HG03060 (cell line): ENCODE measurements around the gene SIRT6.
"Not testable (repeated sequence)": the region's sequence is repeated elsewhere in the genome, so short reads cannot be mapped to it uniquely, and the experiment has no call there.

Experiments
- ATAC-seq: cut with Tn5 transposase; IDR thresholded peaks from one replicate; pipeline ENCODE4 v1.9.1; 2021; ENCODE audit warnings: low read depth, moderate number of reproducible peaks; ENCODE audit not compliant: unreplicated experiment

SIRT6 gene

DNA sequence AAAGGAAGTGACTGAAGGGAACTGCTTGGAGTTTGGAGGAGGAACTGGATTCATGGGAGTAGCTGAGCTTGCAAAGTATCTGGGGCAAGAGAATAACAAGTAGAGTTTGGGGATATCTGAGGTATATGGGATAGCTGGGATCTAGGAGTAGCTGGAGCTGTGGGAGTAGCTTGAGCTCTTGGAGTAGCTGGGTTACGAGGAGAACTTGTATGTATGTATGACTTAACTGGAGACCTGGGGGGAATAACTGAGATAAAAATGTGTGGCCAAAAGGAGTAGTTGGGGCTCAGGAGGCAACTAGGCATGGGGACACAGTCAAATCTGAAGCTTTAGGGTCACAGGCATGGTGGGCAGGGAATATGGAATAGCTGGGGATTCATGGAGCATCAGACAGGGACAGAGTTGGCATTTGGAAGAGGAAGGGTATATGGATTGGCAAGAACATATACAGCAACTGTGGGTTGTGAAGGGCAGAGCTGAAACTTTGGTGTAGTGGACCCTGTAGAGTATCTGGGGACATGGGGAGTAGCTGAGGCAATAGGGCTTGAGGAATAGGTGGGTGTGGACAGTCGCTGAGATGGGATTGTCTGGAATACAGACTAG is 18.7 kb upstream of the SIRT6 start:
- ATAC-seq: no peak

DNA sequence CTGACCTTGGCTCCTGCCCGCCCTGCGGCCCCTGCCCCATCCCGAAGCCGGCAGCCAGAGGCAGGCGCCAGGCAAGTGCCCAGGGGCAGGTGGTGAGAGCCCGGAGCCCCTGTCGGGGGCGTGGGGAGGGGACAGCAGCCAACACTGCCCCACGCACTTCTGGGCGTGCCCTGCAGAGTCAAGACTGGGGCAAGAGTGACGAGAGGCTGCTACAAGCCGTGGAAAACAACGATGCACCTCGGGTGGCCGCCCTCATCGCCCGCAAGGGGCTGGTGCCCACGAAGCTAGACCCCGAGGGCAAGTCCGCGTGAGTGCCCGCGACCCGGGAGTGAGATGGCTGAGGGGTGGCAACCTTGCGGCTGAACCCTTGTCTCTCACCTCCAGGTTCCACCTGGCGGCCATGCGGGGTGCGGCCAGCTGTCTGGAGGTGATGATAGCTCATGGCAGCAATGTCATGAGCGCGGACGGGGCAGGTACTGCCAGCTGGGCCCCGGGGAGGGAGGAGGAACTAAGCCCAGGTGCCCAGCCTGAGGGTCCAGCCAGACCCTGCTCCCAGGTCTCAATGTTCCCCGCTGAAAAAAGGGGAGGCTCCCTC is 17.4 kb upstream of the SIRT6 start:
- ATAC-seq: no peak

DNA sequence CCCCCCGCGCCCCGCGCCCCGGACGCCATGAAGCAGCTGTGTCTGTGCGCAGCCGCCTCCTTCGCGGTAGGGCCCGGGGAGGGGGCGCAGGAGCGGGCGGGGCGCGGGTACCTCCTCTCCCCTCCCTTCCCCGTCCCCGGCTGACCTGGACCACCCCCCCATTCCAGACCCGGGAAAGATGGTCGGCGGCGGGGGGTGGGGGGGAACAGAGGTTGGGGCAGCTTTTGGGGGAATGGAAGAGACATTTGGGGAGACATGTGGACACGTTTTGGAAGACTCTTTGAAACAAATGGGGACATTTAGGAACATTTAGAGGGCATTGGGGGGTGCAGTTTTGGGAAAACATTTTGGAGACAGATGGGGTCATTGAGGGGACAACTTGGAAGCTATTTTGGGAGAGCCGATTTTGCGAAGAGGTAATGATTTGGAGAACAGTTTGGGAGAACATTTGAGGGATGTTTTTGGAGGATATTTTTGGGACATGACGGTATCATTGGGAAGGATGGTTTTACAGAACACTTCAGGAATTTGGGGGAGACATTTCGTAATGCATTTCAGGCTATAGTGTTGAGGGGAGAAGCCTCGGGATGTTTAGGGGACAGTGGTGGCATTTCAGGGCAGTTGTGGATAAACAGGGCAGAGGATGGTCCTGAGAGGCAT is 16.2 kb upstream of the SIRT6 start:
- no peak for ATAC-seq

DNA sequence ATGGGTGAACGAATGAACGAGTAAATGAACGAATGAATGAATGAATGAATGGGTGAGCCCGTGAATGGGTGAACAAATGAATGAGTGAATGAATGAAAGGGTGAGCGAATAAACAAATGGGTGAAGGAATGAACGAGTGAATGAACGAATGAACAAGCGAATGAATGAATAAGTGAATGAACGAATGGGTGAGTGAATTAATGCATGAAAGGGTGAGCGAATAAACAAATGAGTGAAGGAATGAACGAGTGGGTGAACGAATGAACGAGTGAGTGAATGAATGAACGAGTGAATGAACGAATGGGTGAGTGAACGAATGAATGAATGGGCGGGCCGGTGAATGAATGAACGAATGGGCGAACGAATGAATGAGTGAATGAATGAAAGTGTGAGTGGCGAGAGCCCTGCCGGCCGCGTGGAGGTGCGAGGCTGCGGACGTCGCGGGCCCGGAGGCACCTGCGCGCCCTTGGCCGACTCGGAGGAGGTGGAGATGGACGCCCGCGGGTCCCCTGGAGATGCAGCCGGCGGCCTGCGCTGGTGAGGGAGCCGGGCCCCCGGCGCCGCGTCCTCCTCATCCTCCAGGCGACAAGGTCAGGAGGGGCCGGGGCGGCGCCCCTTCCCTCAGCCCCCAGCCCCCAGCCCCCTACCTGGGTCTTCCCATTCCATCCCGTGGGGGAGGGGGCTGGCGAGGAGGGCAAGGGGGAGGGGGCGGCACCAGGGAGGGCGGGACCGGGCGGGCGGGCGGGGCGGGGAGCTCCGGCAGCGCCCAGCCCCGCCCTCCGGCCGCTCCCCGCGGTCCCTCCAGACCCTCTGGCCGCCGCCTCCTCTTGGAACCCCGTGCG is 15.5 kb upstream of the SIRT6 start:
- ATAC-seq: no peak

DNA sequence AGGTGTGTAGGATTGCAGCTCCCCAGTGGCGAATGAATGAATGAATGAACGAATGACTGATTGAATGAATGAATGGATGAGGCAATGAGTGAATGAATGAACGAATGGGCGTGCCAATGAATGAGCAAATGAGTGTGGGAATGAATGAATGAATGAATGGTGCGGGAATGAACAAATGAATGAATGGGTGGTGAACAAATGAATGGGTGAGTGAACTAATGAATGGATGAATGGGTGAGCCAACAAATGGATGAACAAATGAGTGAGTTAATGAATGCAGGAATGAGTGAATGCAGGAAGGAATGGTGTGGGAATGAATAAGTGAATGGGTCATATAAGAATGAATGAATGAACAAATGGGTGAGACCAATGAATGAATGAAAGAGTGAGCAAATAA is 14.9 kb upstream of the SIRT6 start:
- no peak for ATAC-seq

DNA sequence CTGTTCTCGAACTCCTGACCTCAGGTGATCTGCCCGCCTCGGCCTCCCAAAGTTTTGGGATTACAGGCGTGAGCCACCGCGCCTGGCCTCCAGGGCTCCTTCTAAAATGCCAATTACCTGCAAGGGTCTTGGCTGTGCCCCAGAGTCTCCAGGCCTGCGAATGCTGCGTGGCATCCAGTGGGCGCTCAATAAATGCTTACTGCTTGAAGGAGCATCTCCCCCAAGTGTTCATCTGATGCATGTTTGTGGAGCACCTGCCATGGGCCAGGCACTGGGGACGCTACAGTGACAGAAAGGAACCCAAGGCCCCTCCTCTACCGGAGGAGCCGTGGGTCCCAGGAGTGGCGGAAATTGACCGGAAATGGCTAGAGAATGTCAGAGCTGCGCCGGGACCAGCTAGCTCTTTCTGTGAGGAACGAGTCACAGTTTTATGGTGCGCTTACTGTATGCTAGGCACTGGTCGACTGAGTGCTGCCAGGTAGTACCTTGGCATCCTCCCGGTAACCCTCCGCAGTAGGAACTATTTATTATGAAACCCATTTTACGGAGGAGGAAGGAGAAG is 14.3 kb upstream of the SIRT6 start:
- ATAC-seq: no peak

DNA sequence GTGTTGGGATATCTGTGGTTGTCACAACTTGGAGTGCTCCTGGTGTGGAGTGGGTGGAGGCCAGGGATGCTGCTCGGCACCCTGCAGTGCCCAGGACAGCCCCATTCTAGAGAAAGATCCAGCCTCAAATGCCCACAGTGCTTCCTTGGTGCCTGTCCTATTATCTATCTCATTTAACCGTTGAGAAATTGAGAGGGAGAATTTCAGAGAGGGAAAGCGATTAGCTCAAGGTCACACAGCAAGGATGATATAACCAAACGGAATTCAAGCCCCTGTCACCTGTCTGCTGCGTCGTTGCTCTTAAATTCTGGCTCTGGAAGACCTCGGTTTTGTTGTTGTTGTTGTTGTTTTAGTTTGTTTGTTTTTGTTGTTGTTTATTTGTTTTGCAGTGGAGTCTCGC is 13.6 kb upstream of the SIRT6 start:
- no peak for ATAC-seq

DNA sequence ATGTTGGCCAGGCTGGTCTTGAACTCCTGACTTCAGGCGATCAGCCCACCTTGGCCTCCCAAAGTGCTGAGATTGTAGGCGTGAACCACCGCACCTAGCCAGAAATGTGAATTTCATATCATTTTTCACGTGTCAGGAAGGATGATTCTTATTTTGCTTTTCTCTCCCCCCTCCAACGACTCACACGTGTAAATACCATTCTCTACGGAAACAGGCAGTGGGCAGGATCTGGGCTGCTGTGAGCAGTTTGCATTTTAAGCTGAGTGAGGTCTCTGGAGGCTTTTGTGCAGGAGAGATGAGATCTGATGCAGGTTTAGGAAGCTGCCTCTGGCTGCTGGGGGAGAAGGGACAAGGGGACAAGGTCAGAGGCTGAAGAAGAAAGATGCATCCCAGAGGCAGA is 12.0 kb upstream of the SIRT6 start:
- no peak for ATAC-seq

DNA sequence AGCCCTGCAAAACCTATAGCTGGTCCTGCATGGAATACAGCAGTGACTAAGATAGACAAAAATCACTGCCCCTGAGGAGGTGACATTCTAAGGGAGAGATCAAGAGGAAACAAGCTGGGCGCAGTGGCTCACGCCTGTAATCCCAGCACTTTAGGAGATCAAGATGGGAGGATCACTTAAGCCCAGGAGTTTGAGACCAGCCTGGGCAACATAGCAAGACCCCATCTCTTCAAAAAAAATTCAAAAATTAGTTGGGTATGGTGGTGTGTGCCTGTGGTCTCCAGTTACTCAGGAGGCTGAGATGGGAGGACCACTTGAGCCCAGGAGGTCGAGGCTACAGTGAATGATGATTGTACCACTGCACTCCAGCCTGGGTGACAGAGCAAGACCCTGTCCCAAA is 10.2 kb upstream of the SIRT6 start:
- not testable (repeated sequence) for ATAC-seq

DNA sequence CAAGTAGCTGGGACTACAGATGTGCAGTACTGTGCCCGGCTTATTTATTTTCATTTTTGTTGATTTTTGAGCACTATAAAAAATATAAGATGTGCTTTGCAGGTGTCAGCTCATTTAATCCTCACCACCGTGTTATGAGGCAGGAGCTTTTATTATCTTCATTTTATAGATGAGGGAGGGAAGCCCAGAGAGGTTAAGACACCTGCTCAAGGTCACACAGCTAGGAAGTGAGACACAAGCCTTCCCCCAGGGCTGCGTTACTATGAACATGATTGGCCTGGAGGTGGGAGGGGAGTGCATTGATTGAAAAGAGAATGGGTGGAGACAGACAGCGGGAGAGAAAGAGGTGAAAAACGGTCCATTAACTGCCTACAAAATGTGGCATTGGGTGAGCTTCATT is 7.3 kb upstream of the SIRT6 start:
- no peak for ATAC-seq

DNA sequence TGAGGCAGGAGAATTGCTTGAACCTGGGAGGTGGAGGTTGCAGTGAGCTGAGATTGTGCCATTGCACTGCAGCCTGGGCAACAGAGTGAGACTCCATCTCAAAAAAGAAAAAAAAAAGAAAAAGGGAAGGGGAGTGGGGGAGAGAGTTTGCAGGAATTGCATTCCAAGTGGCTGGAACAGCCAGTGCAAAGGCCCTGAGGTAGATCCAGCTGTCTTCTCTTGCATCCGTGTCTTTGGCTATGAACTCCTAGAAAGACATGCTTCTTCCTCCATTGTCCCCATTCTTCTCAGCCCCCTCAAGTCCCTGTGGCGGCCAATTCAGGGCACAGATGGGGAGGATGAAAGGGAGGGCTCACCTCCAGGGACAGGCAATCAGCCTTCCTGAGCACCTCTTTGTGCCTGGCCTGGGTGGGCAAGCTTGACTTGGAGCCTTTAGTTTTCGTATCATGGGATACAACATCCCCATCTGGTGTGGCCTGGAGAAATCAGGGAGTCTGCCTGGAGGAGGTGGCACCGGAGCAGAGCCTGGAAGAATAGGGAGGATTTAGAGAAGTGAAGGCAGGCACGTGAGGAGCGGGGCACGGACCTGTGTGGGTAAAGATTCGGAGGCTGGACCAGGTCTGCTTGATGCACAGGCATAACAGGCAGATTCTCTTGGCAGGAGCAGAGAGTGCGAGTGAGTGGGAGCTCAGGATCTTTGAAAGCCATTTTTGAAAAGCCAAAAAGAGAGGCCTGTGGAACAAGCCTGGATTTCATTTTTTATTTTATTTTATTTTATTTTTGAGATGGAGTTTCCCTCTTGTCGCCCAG is 5.2 kb upstream of the SIRT6 start:
- ATAC-seq: no peak

DNA sequence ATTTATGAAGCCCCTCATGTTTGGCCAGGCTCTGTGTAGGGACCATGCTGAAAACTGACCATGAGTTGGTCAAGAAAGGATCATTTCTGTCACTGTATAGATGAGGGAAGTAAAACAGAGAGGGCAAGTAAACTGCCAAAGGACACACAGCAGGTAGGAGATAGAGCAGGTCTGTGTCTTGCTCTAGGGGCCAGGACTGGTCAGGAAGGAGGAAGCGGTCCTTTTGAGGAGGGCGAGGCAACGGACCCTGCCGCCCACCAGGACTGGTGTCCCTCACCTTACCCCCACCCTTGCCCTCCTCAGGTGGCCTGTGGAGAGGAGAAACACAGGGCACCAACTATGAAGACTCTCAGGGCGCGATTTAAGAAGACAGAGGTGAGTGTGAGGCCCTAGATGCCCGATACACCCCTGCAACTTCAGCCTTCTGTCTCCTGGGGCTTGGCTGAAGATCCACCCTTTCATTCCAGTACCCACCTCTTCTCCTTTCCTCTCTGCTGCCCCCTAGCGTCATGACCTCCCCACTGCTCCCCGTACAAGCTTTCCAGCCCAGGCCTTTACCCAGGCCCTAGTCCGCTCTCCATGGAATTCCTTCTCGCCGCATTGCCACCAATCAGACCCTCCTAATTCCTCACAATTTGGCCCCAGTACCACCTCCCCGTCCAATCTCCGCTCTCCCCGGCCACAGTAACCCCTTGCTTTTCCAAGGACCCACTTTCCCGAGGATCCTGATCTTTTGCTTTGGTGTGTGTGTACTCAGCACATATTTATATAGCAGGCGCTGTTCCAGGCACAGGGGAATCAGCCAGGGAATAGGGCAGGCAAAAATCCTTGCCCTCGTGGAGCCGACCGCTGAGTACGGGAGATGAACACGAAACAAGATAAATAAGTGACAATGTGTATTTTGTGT is 4.0 kb upstream of the SIRT6 start:
- no peak for ATAC-seq

DNA sequence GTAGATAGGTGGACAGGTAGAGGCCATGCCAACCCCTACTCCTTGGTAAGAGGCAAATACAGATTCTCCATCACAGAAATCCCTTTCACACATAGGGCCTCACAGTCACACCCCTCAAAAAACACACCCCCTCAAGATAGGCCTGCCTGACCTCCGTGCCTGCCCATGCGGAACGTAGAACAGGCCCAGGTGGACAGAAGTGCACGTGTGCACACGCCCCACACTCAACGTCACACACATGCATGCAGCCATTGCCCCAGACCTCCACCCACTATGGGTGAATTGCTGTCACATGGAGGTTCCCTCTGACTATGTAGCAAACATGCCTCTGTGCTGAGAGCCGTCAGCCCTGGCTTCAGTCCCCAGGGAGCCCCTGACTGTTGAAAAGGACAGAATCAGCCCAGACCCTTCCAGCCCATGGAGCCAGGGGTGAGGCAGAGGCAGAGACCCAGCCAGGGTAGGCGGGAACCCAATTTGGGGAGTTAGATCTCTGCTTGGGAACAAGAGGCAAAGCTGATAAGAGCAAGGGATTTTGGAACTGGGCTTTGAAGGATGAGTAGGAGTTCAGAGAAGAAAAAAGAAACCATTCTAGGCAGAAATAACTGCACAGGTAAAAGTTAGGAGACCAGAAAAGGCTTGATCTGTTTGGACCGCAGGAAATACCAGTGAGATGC is 3.2 kb upstream of the SIRT6 start:
- no peak for ATAC-seq

DNA sequence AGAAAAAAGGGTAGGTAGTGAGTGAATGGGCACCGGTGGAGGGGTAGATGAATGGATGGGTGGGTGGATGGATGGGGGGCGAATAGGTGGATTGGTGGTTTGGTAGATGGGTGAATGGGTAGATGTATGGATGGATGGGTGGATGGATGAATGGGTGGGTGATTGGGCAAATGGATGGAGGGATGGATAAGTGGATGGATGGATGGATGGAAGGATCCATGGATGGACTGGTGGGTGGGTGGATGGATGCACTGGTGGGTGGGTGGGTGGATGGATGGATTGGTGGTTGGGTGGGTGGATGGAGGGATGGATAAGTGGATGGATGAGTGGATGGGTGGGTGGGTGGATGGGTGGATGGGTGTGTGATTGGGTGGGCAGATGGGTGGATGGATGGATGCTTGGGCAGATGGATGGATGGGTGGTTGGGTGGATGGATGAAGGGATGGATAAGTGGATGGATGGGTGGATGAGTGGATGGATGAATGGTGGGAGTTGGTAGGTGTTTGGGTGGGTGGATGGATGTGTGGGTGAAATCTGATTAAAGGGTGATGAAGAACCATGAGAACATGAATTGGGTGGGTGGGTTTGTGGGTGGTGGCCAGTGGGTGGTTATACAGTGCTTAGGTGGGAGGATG is 2.5 kb upstream of the SIRT6 start:
- no peak for ATAC-seq

DNA sequence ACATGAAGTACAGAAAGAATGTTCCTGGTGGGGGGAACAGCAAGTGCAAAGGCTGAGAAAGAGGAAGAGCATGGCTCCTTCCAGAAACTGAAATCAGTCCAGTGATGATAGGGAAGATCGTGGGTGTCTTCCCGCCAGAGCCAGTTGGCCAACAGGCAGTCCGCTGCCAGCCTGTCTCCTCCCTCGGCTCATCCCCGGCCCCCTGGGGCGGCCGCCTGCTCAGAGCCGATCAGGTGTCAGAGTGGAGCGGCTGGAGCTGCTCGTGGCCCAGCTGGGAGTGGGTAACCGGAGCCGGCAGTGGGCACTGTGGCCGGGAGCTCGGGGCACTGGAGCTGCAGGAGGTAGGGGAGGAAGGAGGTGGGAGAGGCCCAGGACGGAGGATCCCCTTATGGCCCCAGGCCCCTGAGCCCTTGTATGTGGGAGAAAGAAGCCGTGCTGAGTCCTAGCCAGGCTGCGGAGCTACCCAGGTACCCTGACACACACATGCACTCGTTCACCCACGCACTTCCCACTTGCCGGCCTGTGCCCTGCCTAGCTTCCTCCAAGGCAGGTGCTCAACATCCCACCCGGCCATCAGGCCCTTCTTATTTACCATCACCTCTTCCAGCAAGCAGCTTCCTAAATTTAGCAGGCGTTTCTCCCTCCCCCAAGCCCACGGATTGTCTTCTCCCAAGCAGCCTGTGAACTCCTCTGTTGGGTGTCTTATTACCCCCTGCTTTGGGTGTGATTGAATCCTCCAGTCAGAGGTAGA is 1.8 kb upstream of the SIRT6 start:
- ATAC-seq: no peak

DNA sequence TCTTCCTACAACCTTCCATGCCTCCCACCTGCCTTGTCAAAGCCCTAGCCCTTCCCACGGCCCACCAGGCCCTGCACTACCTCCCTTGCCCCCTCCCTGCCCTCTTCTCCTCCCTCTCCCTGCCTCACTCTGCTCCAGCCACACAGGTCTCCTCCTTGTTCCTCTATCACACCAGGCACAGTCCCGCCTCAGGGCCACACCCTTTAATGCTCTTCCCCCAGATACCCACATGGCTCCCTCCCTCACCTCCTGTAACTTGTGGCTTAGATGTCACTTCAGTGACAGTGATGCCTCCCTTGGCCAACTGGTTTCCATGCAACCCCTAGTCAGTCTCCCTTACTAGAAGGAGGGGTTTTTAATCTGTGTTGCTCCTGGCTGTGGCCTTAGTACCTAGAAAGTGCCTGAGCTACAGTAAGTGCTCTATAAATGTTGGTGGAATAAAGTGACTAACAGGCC is 1.3 kb downstream of the SIRT6 start:
- ATAC-seq: no peak

DNA sequence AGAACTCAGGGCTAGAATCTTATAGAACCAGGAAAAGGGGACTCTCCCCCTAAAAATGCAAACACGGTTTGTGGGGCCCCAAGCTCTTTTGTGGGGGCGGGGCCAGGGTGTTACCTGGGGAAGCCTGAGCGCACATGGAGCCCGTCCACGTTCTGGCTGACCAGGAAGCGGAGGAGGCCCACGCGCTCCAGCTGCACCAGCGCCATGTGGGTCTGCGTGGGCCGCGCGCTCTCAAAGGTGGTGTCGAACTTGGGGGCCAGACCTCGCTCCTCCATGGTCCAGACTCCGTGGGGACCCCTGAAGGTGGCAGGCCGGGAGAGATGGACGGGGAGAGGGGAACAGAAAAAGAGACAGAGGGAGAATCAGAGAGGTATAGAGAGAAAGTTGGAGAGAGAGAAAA is 3.4 kb downstream of the SIRT6 start:
- ATAC-seq: no peak
